Muscle of back (tissue), 11 donors: ENCODE results near the gene MRPL55. TPM values are rescaled to one million over a fixed set of nuclear protein-coding genes. Genes with fewer than 3 reads are reported as not detected.

Experiments
- DNase-seq, 3 donors: peaks; one replicate each; pipeline versions ENCODE4 v3.0.0 to v3.0.0-alpha.2; 2013
- polyA plus RNA-seq, 10 donors: library from polyadenylated mRNA; unstranded; fragments of 120-200 nt; gene quantifications; one replicate each; pipeline ENCODE4 v1.2.1, GENCODE V29; 2013; ENCODE audit not compliant: insufficient read length in 10 of 10

Gene MRPL55
- polyA plus RNA-seq, 10 donors, result 21.6 to 34.4 (median 27.2) TPM

DNA sequence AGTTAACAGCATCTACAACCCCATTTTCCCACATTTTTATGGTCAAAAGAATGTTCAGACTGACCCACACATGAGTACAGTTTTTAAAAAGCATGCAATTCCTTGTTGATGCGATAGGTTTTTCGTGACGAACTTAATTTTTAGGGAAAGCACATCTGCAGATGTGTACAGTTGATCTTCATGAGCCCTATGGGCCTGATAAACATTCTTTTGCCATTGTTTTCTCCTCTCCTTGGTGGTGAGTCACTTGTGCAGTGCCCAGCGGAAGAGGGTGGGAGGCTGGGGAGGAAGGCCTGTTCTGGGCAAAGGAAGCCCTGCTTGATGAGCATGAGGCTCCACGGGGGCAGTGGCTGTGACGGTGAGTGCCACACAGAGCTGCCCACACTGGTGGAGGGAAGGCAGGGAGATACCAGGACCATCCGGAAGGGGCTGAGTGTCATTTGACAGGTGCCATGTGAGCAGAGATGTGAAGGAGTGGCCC, 21.3 kb downstream of the MRPL55 start:
- DNase-seq, result no peak

GRCh38 chr1:228085287-228085951, 23.7 kb downstream of the MRPL55 start:
- DNase-seq, result no peak

DNA sequence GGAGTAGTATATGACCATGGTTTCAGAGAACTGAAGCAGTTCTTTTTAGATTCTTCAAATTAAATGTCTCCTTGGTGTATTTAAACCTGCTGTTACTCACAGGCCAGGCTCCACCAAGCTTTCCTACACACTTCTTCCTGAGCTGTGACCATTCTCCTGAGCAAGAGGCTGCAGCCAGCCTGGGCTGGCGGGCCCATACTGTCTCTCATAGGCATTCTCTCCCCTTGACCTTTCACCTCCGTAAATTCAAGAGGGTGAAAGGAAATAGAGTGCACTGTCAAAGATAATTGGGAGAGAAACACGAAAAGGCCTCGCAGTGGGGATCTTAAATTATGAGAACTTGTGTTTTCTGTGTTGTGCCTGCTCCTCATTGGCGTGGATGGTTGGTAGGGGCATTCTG, 24.3 kb downstream of the MRPL55 start:
- no peak for DNase-seq

DNA sequence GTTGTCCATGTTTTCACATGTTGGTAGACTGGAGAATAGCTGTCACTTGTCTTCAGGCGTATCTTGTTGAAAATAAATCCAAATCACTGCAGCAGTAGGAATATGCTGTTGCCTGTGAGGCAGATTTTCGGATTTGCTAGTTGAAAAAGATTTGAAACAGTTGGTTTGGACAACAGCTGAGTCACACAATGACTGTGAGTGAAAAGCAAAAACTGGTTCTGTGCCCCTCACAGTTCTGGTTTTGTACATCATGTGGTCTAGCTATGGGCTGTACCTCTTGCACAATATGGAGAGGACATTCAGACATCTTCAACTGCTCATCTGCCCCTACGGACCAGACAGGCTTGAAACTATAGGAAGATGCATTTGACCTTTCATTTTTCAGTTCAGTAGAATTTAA, 24.8 kb downstream of the MRPL55 start:
- DNase-seq, result no peak

DNA sequence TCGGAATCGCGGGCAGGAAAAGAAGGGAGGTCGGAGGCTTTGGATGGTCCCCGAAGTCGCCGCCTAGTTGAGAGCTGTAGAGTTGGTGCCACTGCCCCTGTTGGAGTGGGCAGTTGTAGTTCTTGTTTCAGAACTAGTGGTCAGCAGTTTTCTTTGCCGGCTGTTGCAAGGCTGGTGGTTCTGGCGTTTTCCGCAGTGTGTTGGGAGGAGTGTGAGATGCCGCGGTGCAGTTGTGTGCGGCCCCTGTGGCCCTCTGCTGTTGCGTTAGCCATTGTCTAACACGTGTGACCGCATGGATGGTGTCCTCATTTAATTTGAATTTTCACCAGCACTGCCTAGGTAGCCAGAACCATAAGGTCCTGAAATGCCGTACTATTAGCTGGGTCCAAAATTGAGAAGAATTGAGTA, 25.2 kb downstream of the MRPL55 start:
- DNase-seq, result peak in 1 of 3 donors; percentile 58

- peak in 2 of 3 donors; percentile 74 to 88 for DNase-seq
These were observed 25.9 kb downstream of the MRPL55 start for GRCh38 chr1:228082918-228083870.

DNA sequence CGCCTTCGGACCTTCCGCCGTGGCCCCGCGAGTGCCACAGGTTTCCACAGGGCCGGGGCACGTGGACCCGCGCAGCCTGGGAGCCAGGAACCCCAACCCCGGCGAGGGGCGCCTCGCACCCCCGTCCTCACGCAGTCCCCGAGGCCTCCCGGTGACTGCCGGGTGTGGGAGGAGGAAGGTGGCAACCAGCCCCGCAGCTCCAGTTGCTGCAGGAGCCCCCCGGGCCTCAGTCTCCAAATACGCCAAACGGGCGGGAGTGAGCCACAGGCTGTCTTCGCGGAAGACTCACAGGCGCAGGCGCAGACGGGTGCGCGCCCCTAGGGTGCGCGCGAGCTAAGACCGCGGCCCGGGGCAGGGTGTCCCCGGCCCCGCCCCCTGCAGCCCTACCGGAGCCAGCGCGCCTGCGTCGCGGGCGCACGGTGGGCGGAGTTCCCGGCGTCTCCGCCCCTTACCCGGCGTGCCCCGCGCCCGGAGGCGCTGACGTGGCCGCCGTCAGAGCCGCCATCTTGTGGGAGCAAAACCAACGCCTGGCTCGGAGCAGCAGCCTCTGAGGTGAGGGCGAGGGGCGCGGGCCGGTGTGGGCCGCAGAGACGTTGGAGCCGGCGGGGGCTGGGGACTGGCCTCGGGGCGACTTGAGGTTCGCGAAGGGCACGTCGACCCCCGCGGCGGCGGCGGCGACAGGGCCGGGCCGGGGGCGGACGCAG, 26.7 kb downstream of the MRPL55 start, which contains the start of gene ARF1:
TSS of gene ARF1 (plus strand) at position 495 of the 704 bp plus-strand sequence. CDS start 14,407 bp downstream, outside the sequence.
- peak; percentile 95 to 99 (median 98) for DNase-seq

DNA sequence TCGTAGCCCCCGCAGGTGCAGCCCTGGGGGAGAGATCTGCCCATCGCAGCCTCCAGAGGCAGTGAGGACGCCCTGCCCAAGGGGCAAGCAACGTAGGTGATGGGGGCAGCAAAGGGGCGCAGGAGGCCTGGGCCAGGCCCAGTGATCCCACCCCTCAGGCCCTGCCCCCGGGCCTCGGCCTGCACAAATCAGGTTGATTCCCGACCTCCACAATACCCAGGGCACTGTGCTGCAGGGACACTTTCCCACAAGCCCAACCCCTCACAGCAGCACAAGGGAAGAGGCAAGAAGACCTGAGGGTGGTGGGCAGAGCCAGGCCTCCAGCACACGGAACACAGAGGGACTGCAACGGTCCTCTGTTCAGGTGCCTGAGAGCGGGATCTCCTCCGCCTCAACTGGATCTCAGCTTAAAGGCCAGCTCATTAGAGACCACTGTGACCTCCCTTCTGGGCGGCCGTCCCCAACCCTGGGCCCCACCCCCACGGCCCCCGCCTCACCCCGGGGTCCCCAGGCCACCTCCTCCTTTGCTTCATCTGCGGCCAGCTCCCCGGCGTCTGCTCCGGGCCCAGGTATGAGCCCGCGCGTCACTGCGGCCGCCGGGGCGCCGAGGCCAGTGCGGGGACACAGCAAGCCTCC, 27.4 kb downstream of the MRPL55 start:
- peak in 1 of 3 donors; percentile 52 for DNase-seq

- DNase-seq, result peak in 1 of 3 donors; percentile 13
These were observed 28.0 kb downstream of the MRPL55 start for GRCh38 chr1:228081144-228081543.

DNA sequence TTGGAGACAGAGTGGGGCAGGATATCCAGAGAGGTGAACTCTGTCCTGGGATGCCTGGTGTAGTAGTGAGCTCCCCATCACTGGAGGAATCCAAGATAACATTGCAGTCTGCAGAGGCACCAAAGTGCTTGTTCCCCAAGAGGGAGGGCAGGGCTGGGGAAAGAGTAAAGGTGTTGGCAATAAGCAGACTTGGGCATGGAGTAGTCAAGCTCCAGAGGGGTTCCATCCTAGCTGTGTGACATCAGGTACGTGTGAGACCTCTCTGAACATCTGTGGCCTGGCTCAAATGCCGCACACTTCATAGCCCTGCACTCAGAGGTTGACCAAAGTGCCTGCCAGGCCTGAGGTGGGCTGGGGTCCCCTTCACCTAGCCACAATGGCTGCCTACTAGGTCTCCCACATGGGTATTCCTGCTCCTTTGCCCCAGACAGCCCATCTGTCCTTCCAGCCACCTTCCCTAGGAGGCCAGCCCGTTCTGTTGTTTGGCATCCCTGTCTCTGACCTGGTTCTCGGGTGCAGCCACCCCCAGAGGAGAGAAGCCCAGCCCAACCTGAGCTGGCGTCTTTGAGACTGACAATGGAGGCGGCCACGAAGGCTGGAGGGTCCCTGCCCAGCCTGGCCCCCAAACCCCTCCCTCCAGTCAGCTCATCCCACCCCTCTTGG, 29.4 kb downstream of the MRPL55 start:
- DNase-seq, result no peak

- no peak for DNase-seq
These were observed 30.1 kb downstream of the MRPL55 start for GRCh38 chr1:228079013-228079412.

DNA sequence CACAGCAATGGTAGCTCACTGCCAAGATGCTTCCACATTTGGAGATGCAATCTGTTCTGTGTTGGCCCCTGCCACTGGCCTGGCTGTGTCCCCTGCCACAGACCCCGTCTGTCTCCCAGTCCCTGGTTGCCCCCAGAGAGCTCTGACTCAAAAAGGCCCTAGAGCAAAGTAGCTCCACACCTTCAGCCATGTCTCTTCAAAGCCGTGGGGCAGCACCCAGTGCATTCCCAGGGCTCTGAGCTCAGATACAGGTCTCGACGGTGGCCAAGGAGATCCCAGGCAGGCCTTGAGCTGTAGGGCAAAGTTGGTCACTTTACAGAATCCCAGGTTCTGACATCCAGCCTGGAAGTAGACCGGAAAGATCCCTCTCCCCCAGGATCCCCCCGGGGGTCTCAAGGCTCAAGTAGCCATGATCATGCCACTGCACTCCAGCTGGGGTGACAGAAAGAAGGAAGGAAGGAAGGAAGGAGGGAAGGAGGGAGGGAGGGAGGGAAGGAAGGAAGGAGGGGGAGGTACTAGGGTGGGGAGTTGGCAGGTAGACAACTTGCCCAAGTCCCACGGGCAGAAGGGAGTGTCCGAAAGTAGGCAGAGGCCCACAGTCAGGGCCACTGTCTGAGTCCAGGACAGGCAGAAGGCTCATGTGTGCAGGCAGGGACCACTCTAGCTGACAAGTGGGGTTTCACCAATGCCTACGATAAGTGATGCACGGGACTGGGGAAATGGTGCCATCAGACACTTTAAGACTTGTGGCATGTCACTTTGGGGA, 31.4 kb downstream of the MRPL55 start:
- no peak for DNase-seq

DNA sequence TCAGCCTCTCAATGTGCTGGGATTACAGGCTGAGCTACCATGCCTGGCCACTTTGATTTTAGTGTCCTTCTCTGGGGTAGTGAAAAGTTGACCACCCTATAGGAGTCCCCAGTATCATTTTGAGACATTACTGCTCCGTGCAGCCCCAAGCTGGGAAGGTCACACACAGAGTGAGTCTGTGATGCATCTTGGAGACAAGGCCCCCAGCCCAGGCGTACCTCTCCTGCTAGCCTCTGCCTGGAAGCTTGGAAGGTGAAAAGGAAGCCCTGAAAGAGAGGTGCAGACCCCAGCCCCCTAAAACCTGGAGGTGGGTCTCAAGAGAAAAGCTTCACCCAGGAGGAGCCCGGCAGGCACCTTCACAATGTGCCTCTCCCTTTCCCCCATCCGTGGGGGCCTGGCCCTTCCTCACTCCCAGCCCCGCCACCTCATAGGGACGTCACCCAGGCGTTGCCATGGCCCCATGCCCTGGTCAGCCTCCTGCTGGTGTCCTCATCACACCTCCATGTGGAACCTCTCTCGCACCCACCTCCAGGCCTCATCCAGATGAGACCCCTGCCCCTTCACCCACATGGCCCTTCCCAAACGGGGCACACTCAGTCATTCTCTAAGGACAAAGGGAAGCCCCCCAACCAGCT, 32.2 kb downstream of the MRPL55 start:
- no peak for DNase-seq

- no peak for DNase-seq
These were observed 33.3 kb downstream of the MRPL55 start for GRCh38 chr1:228075801-228076271.

- no peak for DNase-seq
These were observed 34.0 kb downstream of the MRPL55 start for GRCh38 chr1:228074954-228075730.

DNA sequence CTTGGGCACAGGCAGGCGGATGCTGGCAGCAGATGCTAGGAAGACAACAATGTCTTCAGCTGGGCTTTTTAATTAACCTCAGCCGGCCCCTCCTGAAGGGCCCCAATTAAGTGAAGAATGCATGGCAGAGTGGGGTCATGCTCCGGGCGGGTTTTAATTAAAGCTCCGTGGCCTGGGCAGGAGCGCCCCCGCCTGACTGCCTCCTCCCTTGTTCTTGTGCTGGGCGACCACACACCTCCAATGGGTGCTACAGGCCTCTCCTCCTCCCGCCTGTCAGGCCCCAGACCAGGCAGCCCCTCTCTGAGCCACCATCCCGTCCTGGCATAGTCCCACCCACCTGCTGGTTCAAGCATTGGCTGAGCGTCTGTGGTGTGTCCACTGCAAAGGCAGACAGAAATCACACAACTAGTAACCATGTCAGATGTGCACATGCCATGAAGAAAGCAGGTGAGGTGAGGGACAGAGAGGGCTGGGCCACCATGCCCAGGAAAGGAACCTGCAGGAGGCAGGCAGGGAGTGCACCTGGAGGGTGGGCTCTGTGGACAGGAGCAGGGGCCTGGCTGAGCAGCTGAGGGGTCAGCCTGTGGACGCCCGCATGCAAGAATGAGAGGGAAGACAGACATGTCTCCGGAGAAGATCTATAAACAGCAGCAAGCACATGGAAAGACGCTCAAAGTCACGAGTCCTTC, 35.1 kb downstream of the MRPL55 start:
- DNase-seq, result peak in 1 of 3 donors; percentile 23

GRCh38 chr1:228073061-228073856, 35.8 kb downstream of the MRPL55 start:
- DNase-seq, result no peak
